Measurements from ENCODE around the gene MECR.
"Not testable (repeated sequence)": the region's sequence is repeated elsewhere in the genome, so short reads cannot be mapped to it uniquely, and the experiment has no call there.

MECR gene

GRCh38 chr1:29166291-29166878 lies 64.3 kb downstream of the MECR start:
- no peak for DNase-seq

GRCh38 chr1:29164588-29164987 lies 66.1 kb downstream of the MECR start:
- no peak for DNase-seq

- no peak for DNase-seq
Observed at GRCh38 chr1:29162476-29163138, 68.1 kb downstream of the MECR start.

- DNase-seq = no peak
Observed at GRCh38 chr1:29162025-29162424, 68.7 kb downstream of the MECR start.

GRCh38 chr1:29159773-29160172 lies 71.0 kb downstream of the MECR start:
- no peak for DNase-seq

- no peak for DNase-seq
Observed at GRCh38 chr1:29157269-29157601, 73.5 kb downstream of the MECR start.

- no peak for DNase-seq
Observed at GRCh38 chr1:29156543-29157268, 74.0 kb downstream of the MECR start.

GRCh38 chr1:29152046-29152805 lies 78.5 kb downstream of the MECR start:
- DNase-seq = no peak

- DNase-seq = not testable (repeated sequence)
Observed at GRCh38 chr1:29150346-29150745, 80.4 kb downstream of the MECR start.

- no peak for DNase-seq
Observed at GRCh38 chr1:29148656-29149491, 81.9 kb downstream of the MECR start.

- DNase-seq = no peak
Observed at GRCh38 chr1:29145739-29146437, 84.8 kb downstream of the MECR start.

GRCh38 chr1:29144178-29144577 lies 86.6 kb downstream of the MECR start:
- DNase-seq = no peak

- DNase-seq = no peak
Observed at GRCh38 chr1:29142714-29143113, 88.0 kb downstream of the MECR start.
